GM19467 (cell line): ENCODE results near the gene SCN1B.
A peak's percentile ranks its signal among the peaks of the same experiment; 100 is the strongest.
"Not testable (repeated sequence)": the region's sequence is repeated elsewhere in the genome, so short reads cannot be mapped to it uniquely, and the experiment has no call there.

Experiments used
- ATAC-seq: cut with Tn5 transposase; IDR thresholded peaks from one replicate; pipeline ENCODE4 v1.9.1; 2021; ENCODE audit warnings: mild to moderate bottlenecking, moderate library complexity; ENCODE audit not compliant: unreplicated experiment

Gene SCN1B

DNA sequence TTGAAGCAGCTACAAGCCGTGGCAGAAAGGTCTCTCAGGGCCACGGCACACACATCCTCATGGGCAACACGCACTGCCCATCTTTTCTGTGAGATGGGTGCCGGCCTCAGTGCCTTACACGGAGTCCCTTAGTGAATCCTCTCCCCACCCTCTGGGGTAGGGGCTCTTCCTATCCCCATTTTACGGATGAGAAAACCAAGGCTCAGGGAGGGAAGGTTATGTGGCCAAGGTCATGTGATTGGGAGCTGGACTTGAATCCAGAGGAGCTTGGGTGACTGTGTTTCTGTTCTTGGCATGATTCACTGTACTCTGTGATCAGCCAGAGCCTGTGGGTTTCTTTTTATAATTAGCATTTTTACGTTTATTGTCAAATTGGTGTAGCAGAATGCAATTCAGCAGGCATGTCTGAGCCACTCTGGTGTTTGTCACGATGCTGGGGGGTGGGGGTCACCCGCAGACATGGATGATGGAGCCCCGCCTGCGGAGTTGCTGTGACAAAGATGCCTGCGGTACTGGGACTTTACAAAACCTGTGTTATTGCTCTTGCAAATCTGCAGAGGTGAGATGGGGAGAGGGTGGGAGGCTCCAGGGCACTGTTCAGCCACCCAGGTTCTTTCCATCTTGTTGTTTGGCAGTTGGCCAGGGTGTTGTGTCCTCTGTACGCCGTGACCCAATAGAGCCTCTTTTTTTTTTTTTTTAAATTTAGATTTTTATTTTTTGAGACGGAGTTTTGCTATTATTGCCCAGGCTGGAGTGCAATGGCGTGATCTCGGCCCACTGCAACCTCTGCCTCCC is 4.5 kb downstream of the SCN1B start:
- no peak for ATAC-seq

DNA sequence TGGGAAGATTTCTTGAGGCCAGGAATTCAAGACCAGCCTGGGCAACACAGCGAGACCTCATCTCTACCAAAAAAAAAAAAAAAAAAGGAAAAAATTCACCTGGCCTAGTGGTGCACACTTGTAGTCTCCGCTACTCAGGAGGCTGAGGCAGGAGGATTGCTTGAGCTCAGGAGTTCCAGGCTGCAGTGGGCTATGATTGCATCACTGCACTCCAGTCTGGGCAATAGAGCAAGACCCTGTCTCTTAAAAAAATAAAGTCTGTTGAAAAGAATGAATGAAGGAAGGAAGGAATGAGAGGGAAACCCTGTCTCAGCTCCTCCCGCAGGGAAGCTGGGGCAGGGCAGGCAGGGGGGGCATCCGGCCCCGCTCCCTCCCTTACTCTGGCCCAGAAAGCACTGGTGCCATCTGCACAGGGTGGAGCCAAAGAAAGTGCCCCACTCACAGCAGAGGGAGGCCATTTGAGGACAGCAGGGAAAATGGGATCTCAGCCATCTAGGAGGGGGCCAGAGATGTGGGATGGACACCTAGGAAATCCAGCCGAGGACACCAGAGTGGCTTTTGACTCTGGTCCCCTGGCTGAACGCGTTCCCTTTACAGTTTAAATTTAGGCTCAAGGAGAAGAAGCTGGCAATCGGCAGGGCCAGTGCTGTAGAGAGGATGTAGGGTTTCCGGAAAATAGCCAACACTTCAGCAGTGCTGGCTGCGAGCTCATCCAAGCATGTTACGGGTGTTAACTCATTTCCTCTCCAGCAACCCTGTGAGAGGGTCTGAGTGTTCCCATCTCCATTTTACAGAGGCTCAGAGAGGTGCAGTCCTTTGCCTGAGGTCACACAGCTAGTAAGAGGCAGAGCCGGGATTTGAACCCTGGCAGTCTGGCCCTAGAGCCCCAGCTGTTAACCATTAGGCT is 7.7 kb downstream of the SCN1B start:
- ATAC-seq: no peak

DNA sequence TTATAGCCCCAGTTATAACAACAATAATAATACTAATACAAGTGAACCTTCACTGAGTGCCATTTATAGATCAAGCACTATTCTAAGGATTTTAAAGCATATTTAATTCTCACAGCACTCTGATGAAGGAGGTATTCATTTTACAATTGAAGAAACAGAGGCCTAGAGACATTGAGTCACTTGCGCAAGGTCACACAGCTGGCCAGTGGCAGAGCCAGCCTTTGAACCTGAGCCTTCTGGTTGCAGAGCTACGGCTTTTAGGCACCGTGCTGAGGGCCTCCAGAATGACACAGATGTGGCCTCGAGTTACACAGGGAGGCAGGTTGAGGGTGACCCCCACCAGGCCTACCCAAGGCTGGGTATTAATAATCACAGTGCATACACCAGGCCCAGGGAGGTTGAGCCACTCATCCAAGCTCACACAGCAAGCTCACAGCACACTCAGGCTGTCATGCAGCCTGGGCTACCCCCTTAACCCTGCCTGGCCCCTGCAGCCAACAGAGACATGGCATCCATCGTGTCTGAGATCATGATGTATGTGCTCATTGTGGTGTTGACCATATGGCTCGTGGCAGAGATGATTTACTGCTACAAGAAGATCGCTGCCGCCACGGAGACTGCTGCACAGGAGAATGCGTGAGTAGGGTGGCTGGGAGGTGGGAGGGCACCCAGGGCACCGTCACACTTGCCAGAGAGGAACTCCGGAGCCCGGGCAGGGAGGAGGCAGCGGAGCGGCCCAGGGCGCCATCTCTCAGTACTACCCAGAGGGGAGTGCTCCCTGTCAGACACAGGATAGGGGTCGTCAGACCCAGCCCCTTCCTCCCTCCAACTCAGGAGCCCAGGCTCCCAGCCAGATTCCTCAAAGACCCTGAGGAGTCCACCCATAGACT is 8.6 kb downstream of the SCN1B start:
- ATAC-seq: no peak

DNA sequence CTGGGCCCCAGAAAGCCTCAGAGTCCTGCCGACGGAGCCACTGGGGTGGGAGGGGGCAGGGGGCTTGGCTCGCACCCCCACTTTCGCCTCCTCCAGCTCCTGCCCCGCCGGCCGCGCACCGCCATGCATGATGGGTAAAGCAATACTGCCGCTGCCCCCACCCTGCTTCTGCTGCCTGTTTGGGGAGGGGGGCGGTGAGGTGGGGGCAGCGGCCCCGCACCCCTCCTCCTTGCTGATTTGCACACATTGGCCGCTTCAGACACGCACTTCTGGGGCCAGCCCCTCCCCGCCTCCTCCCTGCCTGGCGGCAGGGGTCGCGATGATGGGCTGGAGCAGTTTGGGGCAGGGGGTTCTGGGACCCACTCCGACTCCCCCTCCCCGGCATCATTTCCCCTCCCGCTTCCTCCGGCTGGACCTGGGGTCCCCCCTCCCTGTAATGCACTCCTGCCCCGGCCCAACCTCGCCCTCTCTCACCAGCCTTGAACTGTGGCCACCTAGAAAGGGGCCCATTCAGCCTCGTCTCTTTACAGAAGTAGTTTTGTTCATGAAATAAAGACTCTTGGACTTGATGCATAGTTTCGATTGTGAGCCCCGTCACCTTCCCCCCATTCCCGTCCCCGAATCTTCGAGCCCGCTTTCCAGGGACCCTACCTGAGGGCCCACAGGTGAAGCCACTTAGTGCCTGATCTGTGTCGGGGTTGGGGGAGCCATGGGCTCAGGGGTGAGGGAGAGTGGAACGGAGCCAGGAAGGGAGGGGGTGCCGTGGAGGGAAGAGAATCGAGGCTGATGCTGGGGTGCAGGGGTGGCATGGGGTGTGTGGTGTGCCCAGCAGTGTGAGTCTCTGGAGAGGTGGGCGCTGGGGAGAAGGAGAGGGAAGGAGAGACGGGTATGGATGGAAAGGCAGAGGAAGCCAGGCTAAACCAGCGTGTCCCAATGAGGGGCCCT is 9.9 kb downstream of the SCN1B start:
- ATAC-seq: no peak

GRCh38 chr19:35040826-35041547 is 10.7 kb downstream of the SCN1B start:
- no peak for ATAC-seq

DNA sequence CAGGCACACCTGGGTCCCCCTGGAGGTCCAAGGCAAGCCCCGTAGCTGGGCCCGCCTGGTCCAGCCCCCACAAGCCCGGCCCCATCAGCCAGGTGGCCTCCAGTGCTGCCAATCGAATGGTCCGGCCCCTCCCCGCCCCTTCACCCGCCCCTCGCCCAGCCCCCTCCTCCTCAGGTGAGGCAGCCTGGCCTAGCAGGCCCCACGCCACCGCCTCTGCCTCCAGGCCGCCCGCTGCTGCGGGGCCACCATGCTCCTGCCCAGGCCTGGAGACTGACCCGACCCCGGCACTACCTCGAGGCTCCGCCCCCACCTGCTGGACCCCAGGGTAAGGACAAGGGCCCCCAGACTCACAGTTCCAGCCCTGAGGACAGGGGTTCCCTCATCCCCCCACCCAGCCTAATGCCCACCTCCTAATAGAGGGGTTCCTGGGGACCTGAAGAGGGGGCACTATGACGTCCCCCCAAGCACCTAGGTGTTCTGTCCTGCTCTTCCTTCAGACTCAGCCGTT is 11.3 kb downstream of the SCN1B start, which contains the start of gene HPN:
Gene HPN (plus strand): TSS at position 174 of the 508 bp plus-strand sequence. CDS start 786 bp downstream, outside the sequence.
- no peak for ATAC-seq

DNA sequence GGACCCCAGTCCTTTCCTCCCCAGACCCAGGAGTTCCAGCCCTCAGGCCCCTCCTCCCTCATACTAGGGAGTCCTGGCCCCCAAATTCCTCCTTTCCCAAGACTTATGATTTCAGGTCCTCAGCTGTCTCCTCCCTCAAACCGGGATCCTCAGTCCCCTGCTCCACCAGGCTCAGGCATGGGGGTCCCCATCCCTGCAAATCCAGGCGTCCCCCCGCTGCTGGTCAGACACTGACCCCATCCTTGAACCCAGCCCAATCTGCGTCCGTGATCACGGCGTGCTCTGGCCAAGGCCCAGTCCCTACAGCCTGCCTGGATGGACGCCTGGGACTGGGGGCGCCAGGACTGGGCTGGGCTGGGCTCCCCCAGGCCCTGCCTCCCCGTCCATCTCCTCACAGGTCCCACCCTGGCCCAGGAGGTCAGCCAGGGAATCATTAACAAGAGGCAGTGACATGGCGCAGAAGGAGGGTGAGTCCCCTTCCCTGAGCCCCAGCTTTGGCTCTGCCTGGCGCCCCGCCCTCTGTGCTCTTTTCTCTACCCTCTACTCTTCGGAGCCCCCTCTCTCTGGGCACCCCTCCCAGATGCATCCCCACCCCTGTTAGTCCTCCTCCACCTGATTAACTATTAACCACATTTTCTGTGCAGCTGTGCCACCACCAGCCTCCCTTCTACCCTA is 11.9 kb downstream of the SCN1B start:
- ATAC-seq: no peak

DNA sequence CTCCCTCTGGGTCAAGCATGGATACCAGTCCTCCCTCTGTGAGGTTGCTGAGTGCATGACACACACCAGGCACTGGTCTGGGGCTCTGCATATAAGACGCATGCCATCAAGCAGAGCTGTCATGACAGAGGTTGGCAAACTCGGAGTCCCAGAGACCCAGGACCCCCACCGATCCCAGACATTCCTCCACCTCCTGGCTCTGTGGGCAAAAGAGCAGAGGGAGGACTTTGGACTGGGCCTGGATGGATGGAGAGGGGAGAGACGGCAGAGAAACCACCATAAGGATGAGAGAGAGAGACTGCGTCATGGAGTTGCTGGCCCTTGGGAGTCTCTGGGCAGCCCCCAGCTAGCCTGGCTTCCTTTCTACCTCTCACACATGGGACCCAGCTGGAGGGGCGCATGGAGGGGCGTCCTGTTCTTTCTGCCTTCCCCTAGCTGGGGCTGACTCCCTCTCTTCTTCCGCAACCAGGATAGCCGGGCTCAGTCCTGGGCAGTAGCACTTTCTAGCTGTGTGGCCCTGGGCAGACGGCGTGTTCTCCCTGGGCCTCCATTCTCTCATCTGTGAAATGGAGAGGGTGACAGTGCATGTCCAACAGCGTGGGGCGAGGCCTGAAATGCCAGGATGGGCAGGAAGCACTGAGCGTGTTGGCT is 12.8 kb downstream of the SCN1B start:
- ATAC-seq: no peak

- no peak for ATAC-seq
Observed at GRCh38 chr19:35043906-35044305, 13.6 kb downstream of the SCN1B start.

DNA sequence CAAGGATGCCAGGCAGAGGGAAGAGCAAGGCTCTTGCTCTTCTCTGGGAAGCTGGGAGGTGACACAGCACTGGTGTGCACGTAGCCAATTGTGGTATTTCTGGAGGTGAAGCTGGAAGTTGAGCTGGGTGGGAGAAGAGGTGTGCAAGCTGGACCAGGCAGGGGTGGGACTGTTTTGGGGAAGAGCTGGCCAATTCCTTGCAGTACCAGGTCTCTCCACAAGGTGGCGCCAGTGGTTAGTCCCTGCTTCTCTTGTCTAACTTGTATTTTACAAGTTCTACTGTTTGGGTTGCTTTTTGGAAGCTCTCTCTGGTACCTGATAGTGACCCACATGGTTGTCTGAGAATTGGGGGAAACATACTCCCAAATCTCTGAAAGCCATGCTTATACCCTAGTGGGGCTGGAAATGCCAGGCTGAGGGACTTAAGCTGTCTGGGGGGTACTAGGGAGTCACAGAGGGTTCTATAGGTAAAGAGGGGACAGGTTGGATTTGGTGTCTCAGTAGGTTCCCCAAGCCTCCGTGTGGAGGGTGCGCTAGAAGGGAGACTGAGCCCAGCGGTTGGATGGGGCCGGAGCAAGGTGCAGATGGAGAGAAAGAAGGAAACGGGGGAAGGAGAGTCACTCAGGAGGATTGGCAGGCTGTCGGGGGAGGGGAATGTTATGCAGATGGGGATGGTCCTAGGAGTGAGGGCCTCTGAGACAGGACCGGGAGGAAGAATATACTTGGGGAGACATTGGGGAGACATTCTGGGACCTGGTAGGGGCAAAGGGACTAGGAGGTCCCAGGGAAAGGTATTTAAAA is 14.2 kb downstream of the SCN1B start:
- ATAC-seq: no peak

DNA sequence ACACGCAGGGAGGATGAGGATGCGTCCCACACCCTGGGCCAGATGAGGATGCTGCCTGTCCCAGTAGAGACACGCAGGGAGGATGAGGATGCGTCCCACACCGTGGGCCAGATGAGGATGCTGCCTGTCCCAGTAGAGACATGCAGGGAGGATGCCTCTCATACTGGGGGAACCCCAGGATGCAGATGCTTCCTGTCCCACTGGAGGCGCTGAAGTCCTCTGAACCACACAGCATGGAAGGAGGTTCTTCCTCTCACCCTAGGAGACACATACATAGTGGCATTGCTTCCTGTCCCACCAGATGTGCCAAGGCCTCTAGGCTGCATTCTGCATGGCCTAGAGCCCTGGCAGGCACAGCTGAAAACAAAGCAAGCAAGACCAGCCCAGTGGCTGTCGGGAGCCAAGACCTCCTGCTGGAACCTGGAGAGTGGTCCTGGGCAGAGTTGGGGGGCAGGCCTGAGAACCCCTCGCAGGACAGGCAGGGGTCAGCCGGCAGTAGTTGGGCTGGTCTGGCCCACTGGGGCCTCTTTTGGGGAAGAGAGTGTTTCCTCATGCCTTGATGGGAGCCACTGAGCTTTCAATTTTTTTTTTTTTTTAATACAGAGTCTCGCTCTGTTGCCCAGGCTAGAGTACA is 15.5 kb downstream of the SCN1B start:
- ATAC-seq: peak; percentile 78

DNA sequence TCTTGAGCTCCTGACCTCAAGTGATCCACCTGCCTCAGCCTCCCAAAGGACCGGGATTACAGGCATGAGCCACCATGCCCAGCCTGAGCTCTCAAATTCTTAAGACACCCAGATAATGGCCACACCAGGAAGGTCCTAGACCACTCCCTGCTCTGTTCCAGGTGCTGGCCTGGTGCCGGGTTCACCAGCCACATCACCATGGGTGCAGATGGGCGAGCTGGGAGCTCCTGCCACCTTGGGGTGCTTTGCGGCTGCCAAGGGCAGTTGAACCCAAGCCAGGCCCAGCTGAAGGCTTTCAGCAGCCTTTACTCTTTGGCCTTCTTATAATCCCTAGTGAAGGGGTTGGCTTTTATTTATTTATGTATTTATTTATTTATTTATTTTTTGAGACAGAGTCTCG is 16.2 kb downstream of the SCN1B start:
- ATAC-seq: no peak

GRCh38 chr19:35048911-35049411 is 18.7 kb downstream of the SCN1B start:
- ATAC-seq: no peak

DNA sequence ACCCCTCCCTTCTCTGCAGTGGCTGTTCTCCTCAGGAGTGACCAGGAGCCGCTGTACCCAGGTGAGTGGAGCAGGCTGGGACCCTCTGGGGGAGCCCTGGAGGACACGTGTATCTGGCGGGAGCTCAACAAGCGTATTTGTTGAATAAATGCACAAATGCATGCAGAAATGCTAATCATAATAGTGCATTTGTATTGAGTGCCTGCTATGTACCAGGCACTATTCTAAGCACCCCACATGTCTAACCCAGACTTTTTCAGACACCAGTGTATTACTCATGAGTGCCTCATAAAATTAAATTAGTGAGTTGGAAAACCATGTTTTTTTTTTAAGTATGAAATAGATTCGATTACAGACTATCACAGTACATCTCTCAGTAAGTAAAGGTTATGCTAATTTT is 19.2 kb downstream of the SCN1B start:
- ATAC-seq: no peak

- ATAC-seq: not testable (repeated sequence)
Observed at GRCh38 chr19:35050662-35051061, 20.4 kb downstream of the SCN1B start.

GRCh38 chr19:35051268-35051667 is 21.0 kb downstream of the SCN1B start:
- ATAC-seq: not testable (repeated sequence)
